NT2/D1 (cell line): ENCODE measurements around the gene GLIS1.

Source experiments
- DNase-seq: peaks from one replicate; pipeline ENCODE4 v3.0.0-alpha.2; 2011; ENCODE audit warnings: low read depth, low spot score
- H3K27me3 ChIP-seq: 2 replicates; pipeline ENCODE4 v1.6.0; 2011; ENCODE audit warnings: mild to moderate bottlenecking; ENCODE audit not compliant: insufficient read length, insufficient read depth
- H3K36me3 ChIP-seq: 2 replicates; pipeline ENCODE4 v1.6.1; 2011; ENCODE audit warnings: mild to moderate bottlenecking, low read length, mixed read lengths; ENCODE audit not compliant: insufficient read depth, insufficient read length
- H3K4me1 ChIP-seq: 2 replicates; pipeline ENCODE4 v1.5.1; 2011; ENCODE audit not compliant: insufficient read depth, insufficient read length
- H3K4me3 ChIP-seq: 2 replicates; pipeline ENCODE4 v1.5.1; 2011; ENCODE audit warnings: low read depth; ENCODE audit not compliant: insufficient read length
- H3K9ac ChIP-seq: 2 replicates; pipeline ENCODE4 v1.6.0; 2011; ENCODE audit warnings: low read depth; ENCODE audit not compliant: insufficient read length
- H3K9me3 ChIP-seq: 2 replicates; pipeline ENCODE4 v1.5.1; 2011; ENCODE audit warnings: mild to moderate bottlenecking, low read length; ENCODE audit not compliant: insufficient read depth
- SUZ12 ChIP-seq: IDR thresholded peaks from 2 replicates; pipeline ENCODE4 v1.6.1; 2011; ENCODE audit not compliant: insufficient read length, insufficient read depth; ENCODE audit errors: extremely low read depth
- YY1 ChIP-seq: IDR thresholded peaks from 2 replicates; pipeline ENCODE4 v1.6.1; 2011; ENCODE audit not compliant: insufficient read length, insufficient read depth
- ZNF274 ChIP-seq: IDR thresholded peaks from 2 replicates; pipeline ENCODE4 v1.6.1; 2011; ENCODE audit warnings: mild to moderate bottlenecking, low read depth, low read length

GLIS1 gene

DNA sequence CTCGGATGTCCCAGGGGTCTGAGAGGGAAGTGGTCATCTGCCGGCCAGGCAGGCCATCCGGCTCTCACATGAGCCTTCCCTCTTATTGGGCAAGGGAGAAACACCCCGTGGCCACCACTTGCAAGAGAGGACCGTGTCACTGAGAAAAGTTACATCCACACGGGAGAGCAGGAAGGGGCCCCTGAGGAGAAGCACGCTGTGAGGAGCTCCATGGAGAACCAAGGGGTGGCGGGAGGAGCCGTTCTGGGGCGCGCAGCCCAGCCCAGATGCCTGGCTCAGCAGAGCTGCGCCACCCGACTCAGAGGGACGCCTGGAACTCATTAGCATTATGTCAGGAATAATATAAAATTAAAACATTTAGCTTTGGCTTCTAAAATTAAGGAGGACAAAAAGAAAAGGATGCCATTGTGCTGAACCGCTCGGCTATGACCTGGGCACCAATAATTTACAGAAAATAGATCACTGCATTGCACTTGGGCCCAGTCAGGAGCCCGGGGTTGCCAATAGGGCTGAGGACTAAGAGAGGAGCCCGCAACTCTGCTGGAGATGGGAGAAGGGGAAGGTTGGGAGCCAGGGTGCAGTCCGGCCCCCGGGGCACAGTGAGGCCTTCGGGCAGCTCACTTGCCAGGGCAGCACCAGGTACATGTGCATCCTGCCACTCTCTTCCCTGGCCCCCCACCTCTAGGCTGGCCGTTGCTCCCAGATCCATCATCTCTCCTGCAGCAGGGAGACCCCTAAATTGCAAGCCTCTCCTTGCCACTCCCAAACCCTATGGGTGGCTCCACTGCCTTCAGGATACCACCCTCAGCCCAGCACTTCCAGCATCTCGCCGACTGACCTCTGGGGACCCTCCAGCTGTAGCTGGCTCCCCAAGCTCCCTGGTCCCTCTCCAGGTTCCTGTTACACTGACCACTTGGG, 194.9 kb downstream of the GLIS1 start:
- H3K9me3 ChIP-seq = no peaks in the 10 kb centered on the region
- peaks cover 45% of the 10 kb centered on the region for H3K4me1 ChIP-seq
- no peaks in the 10 kb centered on the region for H3K36me3 ChIP-seq
- DNase-seq = no peak
- no peak overlapping the region for H3K4me3 ChIP-seq
- TF ChIP-seq SUZ12 = no peak
- TF ChIP-seq ZNF274 = no peak
- TF ChIP-seq YY1 = no peak
- H3K27me3 ChIP-seq = no peaks in the 10 kb centered on the region
- H3K9ac ChIP-seq = no peak overlapping the region

DNA sequence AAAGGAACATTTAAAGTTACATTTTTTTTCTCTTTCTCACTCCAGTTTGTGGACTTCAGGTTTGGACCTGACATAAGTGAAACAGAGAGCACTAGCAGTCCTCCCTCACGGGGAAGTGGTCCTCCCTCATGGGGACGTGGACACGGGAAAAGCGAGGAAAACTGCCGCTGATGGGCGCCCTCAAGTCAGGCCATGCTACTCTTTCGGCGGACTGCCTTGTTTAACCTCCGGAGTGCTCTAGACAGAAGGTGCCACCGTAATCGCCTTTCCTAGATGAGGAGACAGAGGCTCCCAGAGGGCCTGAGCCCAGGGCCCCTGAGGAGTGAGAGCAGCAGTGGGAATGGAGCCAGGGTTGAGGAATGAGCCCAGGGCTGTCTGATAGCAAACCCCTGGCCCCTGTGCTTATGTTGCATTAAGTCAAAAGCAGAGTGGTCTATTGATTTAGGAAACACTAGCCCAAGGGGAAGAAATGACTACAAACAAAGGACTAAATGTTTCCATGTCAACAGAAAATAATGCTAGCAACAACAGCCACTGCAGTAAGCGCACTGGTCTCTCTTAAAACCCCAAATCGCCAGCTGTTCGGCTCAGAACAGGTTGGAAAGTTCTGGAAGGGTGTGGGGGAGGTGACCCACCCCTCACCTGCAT, 195.7 kb downstream of the GLIS1 start:
- Histone ChIP-seq H3K9ac (no peak overlapping the region), H3K4me3 (no peak overlapping the region), H3K9me3 (no peaks in the 10 kb centered on the region), H3K36me3 (no peaks in the 10 kb centered on the region), H3K4me1 (peaks cover 44% of the 10 kb centered on the region), H3K27me3 (no peaks in the 10 kb centered on the region)
- TF ChIP-seq YY1 (no peak), ZNF274 (no peak), SUZ12 (no peak)
- no peak for DNase-seq

DNA sequence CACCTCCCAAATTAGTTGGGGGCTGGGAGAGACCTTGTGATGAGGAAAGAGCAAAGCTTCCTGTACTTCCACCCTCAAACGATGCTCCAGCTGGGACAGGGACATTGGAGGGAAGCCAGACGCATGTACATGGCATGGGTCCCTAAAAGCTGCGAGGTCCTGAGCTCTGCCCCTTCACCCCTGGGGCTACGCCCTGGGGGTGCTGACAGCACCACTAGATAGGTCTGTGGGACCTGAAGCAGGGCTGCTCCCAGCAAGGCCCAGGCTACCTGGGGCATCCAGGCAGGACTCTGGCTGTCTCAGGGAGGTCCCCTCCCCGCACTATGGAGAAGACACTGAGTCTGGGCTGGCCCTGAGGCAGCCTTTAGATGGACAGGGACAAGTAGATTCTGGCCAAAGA, 196.4 kb downstream of the GLIS1 start:
- H3K36me3 ChIP-seq = no peaks in the 10 kb centered on the region
- TF ChIP-seq ZNF274 = no peak
- no peak for DNase-seq
- H3K9me3 ChIP-seq = no peaks in the 10 kb centered on the region
- H3K4me1 ChIP-seq = peaks cover 43% of the 10 kb centered on the region
- H3K27me3 ChIP-seq = no peaks in the 10 kb centered on the region
- H3K9ac ChIP-seq = peak overlapping the region; percentile 23
- H3K4me3 ChIP-seq = no peak overlapping the region

DNA sequence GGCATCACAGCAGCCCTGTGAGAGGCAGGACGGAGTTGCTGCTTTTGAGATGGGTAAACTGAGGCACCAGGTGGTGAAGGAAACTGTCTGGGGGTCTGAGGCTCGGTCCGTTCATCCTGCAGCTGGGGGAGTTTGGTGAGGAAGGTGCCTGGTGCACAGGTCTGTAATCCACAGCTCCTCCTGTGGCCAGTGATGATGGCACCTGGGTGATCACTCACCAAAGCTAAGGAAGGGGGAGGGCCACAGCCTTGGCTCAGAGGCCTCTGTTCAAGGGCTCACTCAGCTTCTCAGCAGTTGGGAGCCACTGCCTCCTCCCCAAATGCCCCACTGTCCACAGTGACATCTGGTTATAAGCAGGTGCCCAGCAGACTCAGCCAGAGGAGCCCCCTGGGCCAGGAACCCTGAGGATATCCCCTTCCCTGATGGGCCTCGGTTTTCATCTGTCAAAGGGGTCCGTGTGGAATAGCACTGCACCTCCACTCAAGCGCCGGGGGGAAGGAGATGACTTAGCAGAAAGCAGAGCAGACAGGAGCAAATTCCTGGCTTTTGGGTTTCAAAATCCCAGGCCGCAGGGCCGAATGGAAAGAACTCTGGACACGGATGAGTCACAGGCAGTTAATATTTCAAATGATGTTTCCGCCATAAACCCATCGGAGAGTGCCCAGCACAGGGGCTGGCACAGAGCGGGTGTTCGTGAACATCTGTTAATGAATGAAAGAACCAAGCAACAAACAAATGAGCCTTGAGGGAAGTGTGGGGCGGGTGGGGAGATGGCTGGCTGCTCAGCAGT, 197.0 kb downstream of the GLIS1 start:
- Histone ChIP-seq H3K36me3 (no peaks in the 10 kb centered on the region), H3K9ac (peak overlapping the region; percentile 23), H3K27me3 (no peaks in the 10 kb centered on the region), H3K4me3 (no peak overlapping the region), H3K9me3 (no peaks in the 10 kb centered on the region), H3K4me1 (peaks cover 46% of the 10 kb centered on the region)
- no peak for DNase-seq
- no peak for TF ChIP-seq ZNF274
- TF ChIP-seq YY1 = no peak
- no peak for TF ChIP-seq SUZ12

DNA sequence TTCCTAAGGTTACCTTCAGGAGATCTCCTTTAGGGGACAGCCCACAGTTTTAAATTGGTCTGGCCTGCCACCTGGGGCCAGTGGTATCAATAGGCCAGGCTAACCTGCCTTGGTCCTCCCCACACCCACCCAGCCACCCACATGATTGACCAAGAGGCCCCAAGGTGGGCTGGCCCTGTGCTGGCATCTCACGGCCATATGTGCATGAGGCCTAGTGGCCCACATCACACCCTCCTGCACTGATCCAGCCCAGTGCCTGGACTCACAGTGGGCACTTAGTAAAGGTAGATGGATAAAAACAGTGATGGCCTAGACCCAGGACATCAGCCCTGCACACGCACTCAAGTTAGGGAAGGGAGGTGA, 197.7 kb downstream of the GLIS1 start:
- no peak for TF ChIP-seq ZNF274
- TF ChIP-seq SUZ12 = no peak
- TF ChIP-seq YY1 = no peak
- no peak overlapping the region for H3K9ac ChIP-seq

DNA sequence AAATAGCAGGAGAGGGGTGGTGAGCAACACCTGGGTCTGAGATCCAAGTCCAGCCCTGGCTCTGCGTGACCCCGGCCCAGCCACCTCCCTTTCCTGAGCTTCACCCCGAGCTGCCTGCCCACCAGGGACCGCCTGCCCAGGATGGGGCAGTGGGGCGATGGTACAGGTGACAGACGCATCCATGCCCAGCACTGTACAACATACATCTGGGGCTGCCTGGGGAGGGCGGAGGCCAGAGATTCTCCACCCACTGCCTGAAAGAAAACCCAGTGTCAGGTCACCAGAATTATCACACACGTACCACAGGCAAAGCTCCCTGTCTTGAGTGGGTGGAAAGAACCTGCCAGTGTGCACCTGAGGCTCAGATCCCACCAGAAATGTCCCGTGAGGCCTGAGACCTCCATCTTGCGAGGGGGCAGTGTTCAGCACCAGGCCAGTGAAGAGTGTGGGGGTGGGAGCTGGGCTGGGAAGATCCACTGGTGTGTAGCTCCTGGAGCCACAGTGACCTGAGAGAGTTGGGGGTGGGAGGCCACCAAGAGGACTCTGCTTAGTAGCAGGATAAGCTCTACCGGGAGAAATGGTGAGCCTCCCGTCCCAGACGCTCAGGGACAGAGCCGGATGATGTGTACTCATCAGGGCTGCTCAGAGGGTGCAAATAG, 198.2 kb downstream of the GLIS1 start:
- Histone ChIP-seq H3K4me3 (no peak overlapping the region), H3K4me1 (peaks cover 39% of the 10 kb centered on the region), H3K27me3 (no peaks in the 10 kb centered on the region), H3K36me3 (no peaks in the 10 kb centered on the region), H3K9ac (no peak overlapping the region), H3K9me3 (no peaks in the 10 kb centered on the region)
- no peak for DNase-seq
- no peak for TF ChIP-seq ZNF274
- no peak for TF ChIP-seq SUZ12
- TF ChIP-seq YY1 = no peak

More for the DNA sequence above, 197.7 kb downstream of the GLIS1 start:
- Histone ChIP-seq H3K9me3 (no peaks in the 10 kb centered on the region), H3K36me3 (no peaks in the 10 kb centered on the region), H3K27me3 (no peaks in the 10 kb centered on the region), H3K4me1 (peaks cover 43% of the 10 kb centered on the region), H3K4me3 (no peak overlapping the region)
- DNase-seq = no peak
